Stimulated activated naive CD4-positive, alpha-beta T cell (primary cell): Measurements from ENCODE around the gene RRAGA.
"Not testable (repeated sequence)": the region's sequence is repeated elsewhere in the genome, so short reads cannot be mapped to it uniquely, and the experiment has no call there.

ENCODE experiments used
- DNase-seq, 6 experiments: peaks; one replicate each; lab custom pipeline; 2025; lab: John Stamatoyannopoulos, UW

Gene RRAGA

DNA sequence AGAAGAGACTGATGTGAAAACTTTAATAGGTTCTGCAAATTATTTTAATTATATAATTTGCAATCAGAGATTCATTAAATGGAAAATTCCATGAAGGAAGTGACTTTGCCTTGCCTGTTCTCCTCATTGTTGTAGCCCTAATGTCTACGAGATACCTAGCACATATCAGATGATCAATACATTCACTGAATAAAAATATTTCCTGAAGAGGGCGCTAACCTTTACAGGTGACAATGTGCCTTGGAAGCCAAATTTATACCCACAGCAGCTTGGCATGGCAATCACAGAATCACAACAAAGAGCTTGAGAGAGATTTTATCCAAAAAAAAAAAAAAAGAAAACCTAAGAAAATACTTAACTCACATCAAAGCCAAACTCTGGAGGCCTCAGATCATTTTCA, 36.1 kb downstream of the RRAGA start:
- DNase-seq = peak in 3 of 6 experiments; percentile 28 to 57 (median 56)

DNA sequence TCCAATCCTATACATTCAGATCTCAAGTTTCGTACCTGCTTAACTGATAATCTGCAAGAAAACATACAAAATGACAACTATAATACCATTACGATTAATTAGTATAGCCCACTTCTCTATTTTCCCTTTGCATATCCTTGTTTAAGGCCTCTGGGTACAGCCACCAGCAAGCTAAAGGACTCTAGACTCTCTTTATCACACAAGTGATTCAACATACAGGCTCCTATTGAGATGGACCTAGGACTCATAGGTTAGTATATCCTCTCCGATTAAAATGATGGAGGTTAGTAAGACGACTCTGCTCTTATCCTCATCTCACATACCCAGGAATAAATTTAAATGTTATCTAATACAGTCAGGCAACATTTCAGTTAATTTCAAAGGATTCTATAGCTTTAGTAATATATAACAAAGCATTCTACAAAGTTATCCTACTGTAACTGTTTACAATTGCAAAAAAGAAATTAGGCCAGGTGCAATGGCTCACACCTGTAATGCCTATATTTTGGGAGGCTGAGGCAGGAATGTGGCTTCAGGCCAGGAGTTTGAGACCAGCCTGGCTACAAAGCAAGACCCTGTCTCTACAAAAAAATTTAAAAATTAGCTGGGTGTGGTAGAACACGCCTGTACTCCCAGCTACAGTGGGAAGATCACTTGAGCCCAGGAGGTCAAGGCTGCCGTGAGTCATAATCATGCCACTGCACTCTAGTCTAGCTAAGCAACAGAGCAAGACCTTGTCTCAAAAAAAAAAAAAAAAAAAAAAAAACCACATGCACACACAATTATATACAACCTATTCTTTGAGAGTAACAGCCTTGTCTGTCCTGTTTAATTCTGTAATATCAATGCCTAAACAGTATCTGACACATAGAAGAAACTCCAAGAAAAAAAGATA, 38.1 kb downstream of the RRAGA start:
- DNase-seq = no peak

DNA sequence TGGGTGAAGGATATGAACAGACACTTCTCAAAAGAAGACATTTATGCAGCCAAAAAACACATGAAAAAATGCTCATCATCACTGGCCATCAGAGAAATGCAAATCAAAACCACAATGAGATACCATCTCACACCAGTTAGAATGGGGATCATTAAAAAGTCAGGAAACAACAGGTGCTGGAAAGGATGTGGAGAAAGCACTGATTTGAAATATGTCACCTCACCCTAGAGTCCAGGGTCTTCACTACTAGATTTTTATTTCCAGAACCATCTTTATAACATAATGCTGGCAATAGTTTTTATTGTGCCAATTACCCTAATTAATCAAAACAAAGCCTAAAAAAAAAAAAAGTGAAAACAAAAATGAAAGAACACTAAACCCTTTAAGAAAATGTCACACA, 48.2 kb downstream of the RRAGA start:
- not testable (repeated sequence) for DNase-seq
